H9 (cell line): Measurements from ENCODE around the gene FBXL20. TPM values are rescaled to one million over a fixed set of nuclear protein-coding genes. Genes with fewer than 3 reads are reported as not detected.

Source experiments
- DNase-seq: peaks from one replicate; pipeline ENCODE4 v3.0.0-alpha.2; 2017
- H2AFZ ChIP-seq: one replicate; pipeline ENCODE4 v1.6.1; 2013; ENCODE audit warnings: mild to moderate bottlenecking, low read length, control low read depth, moderate library complexity
- H2AK5ac ChIP-seq: 2 replicates; pipeline ENCODE4 v1.6.1; 2013; ENCODE audit warnings: low read length, control low read depth, mixed read lengths; ENCODE audit not compliant: insufficient read length
- H2BK120ac ChIP-seq: one replicate; pipeline ENCODE4 v1.6.1; 2013; ENCODE audit warnings: low read depth, mild to moderate bottlenecking, low read length, control low read depth, inconsistent platforms; ENCODE audit not compliant: poor library complexity, severe bottlenecking
- H2BK12ac ChIP-seq: 2 replicates; pipeline ENCODE4 v1.6.1; 2013; ENCODE audit warnings: low read length, control low read depth, mixed read lengths, low read depth; ENCODE audit not compliant: insufficient read length
- H2BK15ac ChIP-seq: 2 replicates; pipeline ENCODE4 v1.6.1; 2013; ENCODE audit warnings: low read depth, low read length, control low read depth
- H2BK20ac ChIP-seq: one replicate; pipeline ENCODE4 v1.6.1; 2013; ENCODE audit warnings: low read depth, mild to moderate bottlenecking, low read length, control low read depth, inconsistent platforms; ENCODE audit not compliant: poor library complexity, severe bottlenecking
- H2BK5ac ChIP-seq: 2 replicates; pipeline ENCODE4 v1.6.1; 2013; ENCODE audit warnings: low read length, control low read depth, mixed read lengths; ENCODE audit not compliant: insufficient read length
- H3K14ac ChIP-seq: 2 replicates; pipeline ENCODE4 v1.6.1; 2013; ENCODE audit warnings: low read length, control low read depth; ENCODE audit not compliant: insufficient read depth
- H3K18ac ChIP-seq: 2 replicates; pipeline ENCODE4 v1.6.1; 2013; ENCODE audit warnings: low read depth, mild to moderate bottlenecking, mixed read lengths, low read length, control low read depth; ENCODE audit not compliant: insufficient read length
- H3K23ac ChIP-seq: 2 replicates; pipeline ENCODE4 v1.6.1; 2013; ENCODE audit warnings: low read length, control low read depth, mixed read lengths, low read depth; ENCODE audit not compliant: insufficient read length
- H3K23me2 ChIP-seq: 2 replicates; pipeline ENCODE4 v1.6.1; 2013; ENCODE audit warnings: low read depth, mild to moderate bottlenecking, mixed read lengths, low read length, control low read depth; ENCODE audit not compliant: insufficient read length, poor library complexity, severe bottlenecking
- H3K27ac ChIP-seq: 2 replicates; pipeline ENCODE4 v1.5.1; 2013; ENCODE audit warnings: low read length, control low read depth, mixed read lengths, low read depth; ENCODE audit not compliant: insufficient read length
- H3K27me3 ChIP-seq: 2 replicates; pipeline ENCODE4 v1.6.1; 2013; ENCODE audit warnings: low read length, control low read depth, inconsistent platforms; ENCODE audit not compliant: insufficient read depth
- H3K4ac ChIP-seq: 2 replicates; pipeline ENCODE4 v1.6.1; 2013; ENCODE audit warnings: low read depth, mild to moderate bottlenecking, control low read depth, inconsistent platforms, low read length, moderate library complexity
- H3K4me1 ChIP-seq: 2 replicates; pipeline ENCODE4 v1.6.1; 2013; ENCODE audit warnings: low read length, control low read depth, inconsistent platforms; ENCODE audit not compliant: insufficient read depth
- H3K4me2 ChIP-seq: 2 replicates; pipeline ENCODE4 v1.6.1; 2013; ENCODE audit warnings: low read length, control low read depth, mixed read lengths; ENCODE audit not compliant: insufficient read length, insufficient read depth
- H3K56ac ChIP-seq: 2 replicates; pipeline ENCODE4 v1.6.1; 2013; ENCODE audit warnings: low read depth, mild to moderate bottlenecking, mixed read lengths, low read length, control low read depth; ENCODE audit not compliant: insufficient read length
- H3K79me1 ChIP-seq: 2 replicates; pipeline ENCODE4 v1.6.1; 2013; ENCODE audit warnings: low read depth, mild to moderate bottlenecking, moderate library complexity, low read length, control low read depth, inconsistent platforms; ENCODE audit not compliant: insufficient read depth, poor library complexity, severe bottlenecking
- H3K79me2 ChIP-seq: 2 replicates; pipeline ENCODE4 v1.6.1; 2013; ENCODE audit warnings: low read length, control low read depth, inconsistent platforms; ENCODE audit not compliant: insufficient read depth
- H3K9ac ChIP-seq: 2 replicates; pipeline ENCODE4 v1.6.1; 2013; ENCODE audit warnings: low read length, control low read depth, mixed read lengths; ENCODE audit not compliant: insufficient read length; ENCODE audit errors: extremely low read depth
- H3K9me3 ChIP-seq: one replicate; pipeline ENCODE4 v1.6.1; 2013; ENCODE audit warnings: low read depth, low read length, inconsistent platforms; ENCODE audit not compliant: control insufficient read depth
- H3T11ph ChIP-seq: one replicate; pipeline ENCODE4 v1.6.1; 2013; ENCODE audit warnings: mild to moderate bottlenecking, low read length, control low read depth, inconsistent platforms
- H4K20me1 ChIP-seq: one replicate; pipeline ENCODE4 v1.6.1; 2013; ENCODE audit not compliant: control insufficient read depth, insufficient read length, insufficient read depth
- H4K5ac ChIP-seq: 2 replicates; pipeline ENCODE4 v1.6.1; 2013; ENCODE audit warnings: low read depth, mild to moderate bottlenecking, mixed read lengths, low read length, control low read depth; ENCODE audit not compliant: insufficient read length
- H4K8ac ChIP-seq: replicated peaks from 2 replicates; pipeline ENCODE4 v1.6.1; 2013; ENCODE audit warnings: low read length, control low read depth, mixed read lengths, low read depth; ENCODE audit not compliant: insufficient read length
- H4K91ac ChIP-seq: 2 replicates; pipeline ENCODE4 v1.6.1; 2013; ENCODE audit warnings: low read depth, mild to moderate bottlenecking, moderate library complexity, mixed read lengths, low read length, control low read depth; ENCODE audit not compliant: insufficient read length
- H3K27ac Mint-ChIP-seq, 3 experiments: 2 replicates in 2 of 3; 3 replicates in 1 of 3; pipeline ENCODE4 v1.8.0; 2020 to 2021; ENCODE audit warnings: mixed read lengths in 3 of 3, mild to moderate bottlenecking in 1 of 3, moderate library complexity in 1 of 3
- H3K27me3 Mint-ChIP-seq: 2 replicates; pipeline ENCODE4 v1.8.0; 2021; ENCODE audit warnings: low read depth, mild to moderate bottlenecking, moderate library complexity, mixed read lengths
- H3K36me3 Mint-ChIP-seq, 3 experiments: 2 replicates in 2 of 3; 3 replicates in 1 of 3; pipeline ENCODE4 v1.8.0; 2020 to 2021; ENCODE audit warnings: low read depth in 3 of 3, mixed read lengths in 3 of 3; ENCODE audit not compliant: insufficient read depth in 1 of 3
- H3K4me1 Mint-ChIP-seq, 2 experiments: 2 replicates each; pipeline ENCODE4 v1.8.0; 2020; ENCODE audit warnings: mixed read lengths in 2 of 2
- H3K4me3 Mint-ChIP-seq, 2 experiments: 2 replicates in 1 of 2; 3 replicates in 1 of 2; pipeline ENCODE4 v1.8.0; 2020 to 2021; ENCODE audit warnings: mild to moderate bottlenecking in 2 of 2, mixed read lengths in 2 of 2, moderate library complexity in 1 of 2
- H3K9me3 Mint-ChIP-seq, 2 experiments: 2 replicates in 1 of 2; 3 replicates in 1 of 2; pipeline ENCODE4 v1.8.0; 2020; ENCODE audit warnings: mild to moderate bottlenecking in 2 of 2, mixed read lengths in 2 of 2, moderate library complexity in 1 of 2
- WGBS: extraction: QIAGEN DNeasy Blood & Tissue Kit; methylation state at CpG from one replicate; pipeline ENCODE4 v1.1.7; 2013; ENCODE audit warnings: missing lambda C conversion rate, low lambda C conversion rate, mixed read lengths; ENCODE audit not compliant: insufficient read length; ENCODE audit errors: extremely low coverage; 5-methylcytosine and 5-hydroxymethylcytosine counted together
- total RNA-seq: library from RNA; stranded (reverse); gene quantifications from 2 replicates; pipeline ENCODE4 v1.2.1, GENCODE V29; 2021
- TF ChIP-seq, protein P1 (sequence below): fragments of 200-600 bp; sonication (generic); conservative IDR thresholded peaks from 3 replicates; pipeline ENCODE4 v1.8.0; 2021; ENCODE audit warnings: antibody characterized with exemption, mild to moderate bottlenecking

The FBXL20 gene
- total RNA-seq, 1 experiment from 2014 or later: 18.4 TPM

DNA sequence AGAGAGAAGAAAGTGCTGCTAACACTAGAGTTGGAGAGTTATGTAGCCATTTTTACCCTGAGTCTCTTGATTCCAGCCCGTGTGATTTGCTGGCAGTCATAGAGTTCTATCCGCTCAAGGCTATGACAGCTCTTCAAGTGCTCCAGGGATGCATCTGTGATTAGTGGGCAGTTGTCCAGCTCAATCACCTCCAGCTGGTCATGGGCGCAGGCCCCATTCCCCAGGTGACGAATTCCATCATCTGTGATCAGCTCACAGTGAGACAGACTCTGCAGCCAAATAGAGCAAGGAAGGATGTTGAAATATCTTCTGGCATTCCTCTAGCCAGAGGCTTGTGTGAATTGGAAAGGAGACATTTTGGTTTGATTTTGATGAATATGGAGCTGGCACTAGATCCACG, 137.3 kb downstream of the FBXL20 start:
- H2BK15ac ChIP-seq: no peak overlapping the region
- H3K79me2 ChIP-seq: no peaks in the 10 kb centered on the region
- H3K79me1 ChIP-seq: no peaks in the 10 kb centered on the region
- H3K18ac ChIP-seq: no peak overlapping the region
- no peak overlapping the region for H3K14ac ChIP-seq
- H2BK12ac ChIP-seq: no peak overlapping the region
- H4K91ac ChIP-seq: no peak overlapping the region
- H3K9ac ChIP-seq: no peak overlapping the region
- no peaks in the 10 kb centered on the region for H4K20me1 ChIP-seq
- TF ChIP-seq, protein P1, sequence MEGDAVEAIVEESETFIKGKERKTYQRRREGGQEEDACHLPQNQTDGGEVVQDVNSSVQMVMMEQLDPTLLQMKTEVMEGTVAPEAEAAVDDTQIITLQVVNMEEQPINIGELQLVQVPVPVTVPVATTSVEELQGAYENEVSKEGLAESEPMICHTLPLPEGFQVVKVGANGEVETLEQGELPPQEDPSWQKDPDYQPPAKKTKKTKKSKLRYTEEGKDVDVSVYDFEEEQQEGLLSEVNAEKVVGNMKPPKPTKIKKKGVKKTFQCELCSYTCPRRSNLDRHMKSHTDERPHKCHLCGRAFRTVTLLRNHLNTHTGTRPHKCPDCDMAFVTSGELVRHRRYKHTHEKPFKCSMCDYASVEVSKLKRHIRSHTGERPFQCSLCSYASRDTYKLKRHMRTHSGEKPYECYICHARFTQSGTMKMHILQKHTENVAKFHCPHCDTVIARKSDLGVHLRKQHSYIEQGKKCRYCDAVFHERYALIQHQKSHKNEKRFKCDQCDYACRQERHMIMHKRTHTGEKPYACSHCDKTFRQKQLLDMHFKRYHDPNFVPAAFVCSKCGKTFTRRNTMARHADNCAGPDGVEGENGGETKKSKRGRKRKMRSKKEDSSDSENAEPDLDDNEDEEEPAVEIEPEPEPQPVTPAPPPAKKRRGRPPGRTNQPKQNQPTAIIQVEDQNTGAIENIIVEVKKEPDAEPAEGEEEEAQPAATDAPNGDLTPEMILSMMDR: no peak
- H3K27ac ChIP-seq: no peak overlapping the region
- no peak overlapping the region for H4K8ac ChIP-seq
- H3K27me3 Mint-ChIP-seq: no peaks in the 10 kb centered on the region
- H4K5ac ChIP-seq: no peak overlapping the region
- no peak overlapping the region for H3K4ac ChIP-seq
- no peak overlapping the region for H3T11ph ChIP-seq
- no peaks in the 10 kb centered on the region for H3K23me2 ChIP-seq
- no peak overlapping the region for H3K23ac ChIP-seq
- H3K36me3 Mint-ChIP-seq: peaks cover 0 to 45% (median 32%) of the 10 kb centered on the region in 3 experiments; a peak in 5 of 7 replicates
- H3K4me1 ChIP-seq: 0 out of 2 replicates have a peak, but pooled peaks cover 2% of the 10 kb centered on the region
- H3K9me3 ChIP-seq: no peaks in the 10 kb centered on the region
- no peak overlapping the region for H3K56ac ChIP-seq
- H3K27ac Mint-ChIP-seq: peak overlapping the region in 1 of 3 experiments; percentile 16; a peak in 2 of 7 replicates
- no peaks in the 10 kb centered on the region for H3K9me3 Mint-ChIP-seq
- H3K4me1 Mint-ChIP-seq: peaks cover 0 to 5% of the 10 kb centered on the region in 2 experiments; a peak in 3 of 4 replicates
- H3K27me3 ChIP-seq: no peaks in the 10 kb centered on the region
- DNase-seq: no peak
- no peak overlapping the region for H2BK120ac ChIP-seq
- no peak overlapping the region for H2BK5ac ChIP-seq
- no CpG with 5 or more reads among the region's 5 CpGs for WGBS
- no peak overlapping the region for H2AK5ac ChIP-seq
- no peak overlapping the region for H2AFZ ChIP-seq
- H3K4me2 ChIP-seq: no peak overlapping the region
- no peak overlapping the region for H3K4me3 Mint-ChIP-seq
- H2BK20ac ChIP-seq: no peak overlapping the region
